Caco-2 (cell line): ENCODE results near the gene SLC25A42. TPM values are rescaled to one million over a fixed set of nuclear protein-coding genes. Genes with fewer than 3 reads are reported as not detected.

Experiments used
- BruUV-seq: library from RNA; stranded (reverse); fragments of 400-500 nt; replicated peaks from 2 replicates; lab custom pipeline; 2021; lab: Mats Ljungman, UMichigan
- CTCF ChIA-PET: fragments of 300-600 bp; sonication (Branson Sonifier 250); formaldehyde crosslinking; loops from one replicate; lab custom pipeline; 2022; ENCODE audit warnings: antibody characterized with exemption; lab: Charles Lee
- POLR2A ChIA-PET: fragments of 300-600 bp; sonication (Branson Sonifier 250); formaldehyde crosslinking; loops from one replicate; lab custom pipeline; 2022; ENCODE audit warnings: antibody characterized with exemption; lab: Charles Lee
- DNase-seq, 2 experiments: peaks; one replicate each; pipeline versions ENCODE4 v3.0.0 to v3.0.0-alpha.2; 2020 to 2022
- H3K27me3 ChIP-seq: replicated peaks from 2 replicates; pipeline ENCODE4 v1.6.0; 2011; ENCODE audit warnings: low read length; ENCODE audit not compliant: control insufficient read depth, insufficient read depth
- H3K36me3 ChIP-seq: 2 replicates; pipeline ENCODE4 v1.5.1; 2011; ENCODE audit warnings: low read length; ENCODE audit not compliant: control insufficient read depth, insufficient read depth
- H3K4me1 ChIP-seq: fragments of 250-450 bp; sonication (Bioruptor Pico); 2 replicates; pipeline ENCODE4 v1.5.1; 2020; ENCODE audit warnings: mild to moderate bottlenecking
- H3K4me3 ChIP-seq: 2 replicates; pipeline ENCODE4 v1.5.1; 2011; ENCODE audit warnings: low read depth, mild to moderate bottlenecking, control low read depth, low read length
- H3K9me3 ChIP-seq: fragments of 250-450 bp; sonication (Bioruptor Pico); 2 replicates; pipeline ENCODE4 v1.5.1; 2020; ENCODE audit warnings: mild to moderate bottlenecking, moderate library complexity
- H3K27ac Mint-ChIP-seq: one replicate; pipeline ENCODE4 v1.8.0; 2022; ENCODE audit warnings: mixed read lengths; ENCODE audit not compliant: unreplicated experiment
- H3K27me3 Mint-ChIP-seq: one replicate; pipeline ENCODE4 v1.8.0; 2022; ENCODE audit warnings: mixed read lengths; ENCODE audit not compliant: insufficient read depth, unreplicated experiment
- H3K36me3 Mint-ChIP-seq: one replicate; pipeline ENCODE4 v1.8.0; 2022; ENCODE audit warnings: mild to moderate bottlenecking, mixed read lengths; ENCODE audit not compliant: insufficient read depth, unreplicated experiment
- H3K4me1 Mint-ChIP-seq: one replicate; pipeline ENCODE4 v1.8.0; 2022; ENCODE audit warnings: low read depth, mixed read lengths; ENCODE audit not compliant: unreplicated experiment
- H3K4me3 Mint-ChIP-seq: one replicate; pipeline ENCODE4 v1.8.0; 2022; ENCODE audit warnings: mild to moderate bottlenecking, moderate library complexity, mixed read lengths; ENCODE audit not compliant: unreplicated experiment
- H3K9me3 Mint-ChIP-seq: one replicate; pipeline ENCODE4 v1.8.0; 2022; ENCODE audit warnings: mixed read lengths; ENCODE audit not compliant: unreplicated experiment
- intact Hi-C: fragments of 100-400 bp; cut with micrococcal nuclease; formaldehyde crosslinking; loops from one replicate; pipeline ENCODE4 v1.10.0; 2022; ENCODE audit not compliant: unreplicated experiment
- total RNA-seq: library from RNA; stranded (reverse); gene quantifications from 2 replicates; pipeline ENCODE4 v1.2.3, GENCODE V29; 2022
- TF ChIP-seq, protein P1 (sequence below), 2 experiments: fragments of 200-600 bp in 1 of 2; IDR thresholded peaks; 1 replicate in 1 of 2; 2 replicates in 1 of 2; pipeline versions ENCODE4 v1.5.1 to v1.8.0; 2011 to 2022; ENCODE audit warnings: antibody characterized with exemption in 1 of 2, control low read depth in 1 of 2, inconsistent platforms in 1 of 2, low read depth in 1 of 2, low read length in 1 of 2, mild to moderate bottlenecking in 1 of 2, moderate library complexity in 1 of 2; ENCODE audit not compliant: insufficient read depth in 1 of 2, severe bottlenecking in 1 of 2, unreplicated experiment in 1 of 2

Gene SLC25A42
- total RNA-seq, 1 experiment from 2014 or later: 4.5 TPM

DNA sequence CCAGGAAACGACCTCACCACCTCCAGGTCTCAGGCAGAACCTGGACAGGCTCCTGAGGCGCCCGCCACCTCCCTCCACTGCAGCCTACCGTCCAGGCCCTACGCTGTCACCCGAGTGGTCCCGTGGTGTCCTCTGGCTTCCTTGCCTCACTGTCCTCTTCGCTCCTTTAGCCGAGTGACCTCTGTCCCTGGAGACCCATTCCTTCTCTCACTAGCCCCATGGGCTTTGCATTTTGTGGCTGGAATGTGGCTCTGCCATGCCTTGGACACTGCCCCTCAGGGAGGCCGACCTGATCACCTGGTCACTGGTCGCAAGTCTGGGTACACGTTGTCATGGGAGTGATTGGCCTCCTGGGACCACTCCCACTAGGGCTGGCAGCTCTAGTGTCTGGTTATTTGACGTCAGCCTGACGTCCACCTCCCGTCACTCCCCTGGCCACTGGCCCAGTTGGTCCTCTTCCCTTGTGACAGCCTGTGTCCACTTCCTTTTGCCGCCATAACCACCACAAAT, 17.9 kb downstream of the SLC25A42 start:
- intact Hi-C loops: no loop called here
- Mint-ChIP-seq H3K4me3 (no peak overlapping the region), H3K27me3 (no peaks in the 10 kb centered on the region), H3K9me3 (no peaks in the 10 kb centered on the region), H3K27ac (no peak overlapping the region), H3K36me3 (no peaks in the 10 kb centered on the region), H3K4me1 (peaks cover 8% of the 10 kb centered on the region)
- Histone ChIP-seq H3K36me3 (no peaks in the 10 kb centered on the region), H3K4me3 (no peak overlapping the region), H3K4me1 (no peaks in the 10 kb centered on the region; the same call in 1 of the 2 replicates), H3K27me3 (no peaks in the 10 kb centered on the region), H3K9me3 (no peaks in the 10 kb centered on the region)
- TF ChIP-seq, protein P1, sequence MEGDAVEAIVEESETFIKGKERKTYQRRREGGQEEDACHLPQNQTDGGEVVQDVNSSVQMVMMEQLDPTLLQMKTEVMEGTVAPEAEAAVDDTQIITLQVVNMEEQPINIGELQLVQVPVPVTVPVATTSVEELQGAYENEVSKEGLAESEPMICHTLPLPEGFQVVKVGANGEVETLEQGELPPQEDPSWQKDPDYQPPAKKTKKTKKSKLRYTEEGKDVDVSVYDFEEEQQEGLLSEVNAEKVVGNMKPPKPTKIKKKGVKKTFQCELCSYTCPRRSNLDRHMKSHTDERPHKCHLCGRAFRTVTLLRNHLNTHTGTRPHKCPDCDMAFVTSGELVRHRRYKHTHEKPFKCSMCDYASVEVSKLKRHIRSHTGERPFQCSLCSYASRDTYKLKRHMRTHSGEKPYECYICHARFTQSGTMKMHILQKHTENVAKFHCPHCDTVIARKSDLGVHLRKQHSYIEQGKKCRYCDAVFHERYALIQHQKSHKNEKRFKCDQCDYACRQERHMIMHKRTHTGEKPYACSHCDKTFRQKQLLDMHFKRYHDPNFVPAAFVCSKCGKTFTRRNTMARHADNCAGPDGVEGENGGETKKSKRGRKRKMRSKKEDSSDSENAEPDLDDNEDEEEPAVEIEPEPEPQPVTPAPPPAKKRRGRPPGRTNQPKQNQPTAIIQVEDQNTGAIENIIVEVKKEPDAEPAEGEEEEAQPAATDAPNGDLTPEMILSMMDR (IDR thresholded peaks at IDR 0.05; ENCODE audit: insufficient read depth in 1 of 2, low read depth in 1 of 2, low read length in 1 of 2, severe bottlenecking in 1 of 2, unreplicated experiment in 1 of 2): no peak
- DNase-seq: no peak
- POLR2A ChIA-PET: no interaction called here
- BruUV-seq: no TSS peak
- CTCF ChIA-PET: no interaction called here

DNA sequence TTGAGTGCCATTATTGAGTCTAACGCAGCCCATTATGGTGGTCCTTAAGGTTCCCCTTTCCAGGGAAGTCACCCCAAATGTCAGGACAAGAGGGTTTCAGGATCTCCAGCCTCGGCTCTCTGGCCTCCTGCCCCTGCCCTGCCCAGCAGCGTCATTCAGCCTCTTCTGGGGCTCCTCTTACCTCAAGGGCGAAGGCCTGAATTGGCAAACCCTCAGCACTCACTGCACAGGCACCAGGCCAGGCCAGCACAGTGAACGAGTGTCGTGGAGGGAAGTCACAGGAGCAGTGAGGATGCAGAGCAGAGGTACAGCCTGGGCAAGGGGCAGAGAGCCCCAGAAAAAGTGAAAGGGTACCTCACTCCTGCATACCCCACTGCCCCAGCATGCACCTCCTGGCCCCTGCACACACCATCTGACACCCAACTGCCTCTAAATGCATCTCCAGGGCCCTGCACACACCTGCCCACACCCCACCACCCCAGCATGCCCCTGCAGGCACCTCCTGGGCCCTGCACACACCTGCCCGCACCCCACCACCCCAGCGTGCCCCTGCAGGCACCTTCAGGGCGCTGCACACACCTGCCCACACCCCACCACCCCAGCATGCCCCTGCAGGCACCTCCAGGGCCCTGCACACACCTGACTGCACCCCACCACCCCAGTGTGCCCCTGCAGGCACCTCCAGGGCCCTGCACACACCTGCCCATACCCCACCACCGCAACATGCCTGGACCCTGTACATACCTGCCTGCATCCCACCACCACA, 19.8 kb downstream of the SLC25A42 start:
- H3K9me3 ChIP-seq: no peaks in the 10 kb centered on the region
- Mint-ChIP-seq H3K27me3 (no peaks in the 10 kb centered on the region), H3K9me3 (no peaks in the 10 kb centered on the region), H3K4me3 (no peak overlapping the region), H3K27ac (no peak overlapping the region), H3K36me3 (no peaks in the 10 kb centered on the region), H3K4me1 (peaks cover 8% of the 10 kb centered on the region)
- TF ChIP-seq, protein P1 (IDR thresholded peaks at IDR 0.05; ENCODE audit: insufficient read depth in 1 of 2, low read depth in 1 of 2, low read length in 1 of 2, severe bottlenecking in 1 of 2, unreplicated experiment in 1 of 2): no peak
- ChIA-PET CTCF (no interaction called here), POLR2A (no interaction called here)
- no peak overlapping the region for H3K4me3 ChIP-seq
- no peak for DNase-seq
- intact Hi-C loops: no loop called here
- BruUV-seq: no TSS peak
- H3K27me3 ChIP-seq: no peaks in the 10 kb centered on the region
- no peaks in the 10 kb centered on the region for H3K36me3 ChIP-seq
- H3K4me1 ChIP-seq: no peaks in the 10 kb centered on the region; the same call in 1 of the 2 replicates

- H3K4me1 Mint-ChIP-seq: no peaks in the 10 kb centered on the region
- TF ChIP-seq, protein P1 (IDR thresholded peaks at IDR 0.05; ENCODE audit: insufficient read depth in 1 of 2, low read depth in 1 of 2, low read length in 1 of 2, severe bottlenecking in 1 of 2, unreplicated experiment in 1 of 2): no peak
- H3K27ac Mint-ChIP-seq: no peak overlapping the region
- H3K9me3 Mint-ChIP-seq: no peaks in the 10 kb centered on the region
- Histone ChIP-seq H3K36me3 (no peaks in the 10 kb centered on the region), H3K4me3 (no peak overlapping the region), H3K4me1 (no peaks in the 10 kb centered on the region), H3K27me3 (no peaks in the 10 kb centered on the region), H3K9me3 (no peaks in the 10 kb centered on the region)
- H3K27me3 Mint-ChIP-seq: no peaks in the 10 kb centered on the region
- intact Hi-C loops: no loop called here
- CTCF ChIA-PET: no interaction called here
- H3K4me3 Mint-ChIP-seq: no peak overlapping the region
- BruUV-seq: no TSS peak
- POLR2A ChIA-PET: no interaction called here
- DNase-seq: no peak
- no peaks in the 10 kb centered on the region for H3K36me3 Mint-ChIP-seq
Observed at GRCh38 chr19:19087676-19088075, 23.9 kb downstream of the SLC25A42 start.
